Motor neuron (in vitro differentiated cells): Measurements from ENCODE around the gene GSTM4. TPM values are rescaled to one million over a fixed set of nuclear protein-coding genes. Genes with fewer than 3 reads are reported as not detected.
"Not testable (repeated sequence)": the region's sequence is repeated elsewhere in the genome, so short reads cannot be mapped to it uniquely, and the experiment has no call there.

Source experiments
- ATAC-seq, 8 experiments: fragments of 200-7000 bp; cut with Tn5 transposase; replicated peaks in 6 of 8; 2 replicates each; pipeline ENCODE4 v1.8.0; 2021; ENCODE audit warnings: mild to moderate bottlenecking in 8 of 8, moderate library complexity in 8 of 8
- H3K27ac ChIP-seq, 2 donors: fragments of 250-450 bp; sonication (Bioruptor Pico); 2 replicates each; pipeline ENCODE4 v1.9.0; 2021; ENCODE audit warnings: antibody characterized with exemption in 2 of 2, mild to moderate bottlenecking in 2 of 2, moderate library complexity in 1 of 2
- H3K4me1 ChIP-seq, 2 donors: fragments of 250-450 bp; sonication (Bioruptor Pico); replicated peaks in 1 of 2; 2 replicates each; pipeline ENCODE4 v1.6.1; 2021; ENCODE audit warnings: antibody characterized with exemption in 2 of 2, mild to moderate bottlenecking in 2 of 2, moderate library complexity in 1 of 2
- H3K4me3 ChIP-seq, 5 donors: fragments of 250-450 bp; sonication (Bioruptor Pico); 2 replicates each; pipeline ENCODE4 v1.9.0; 2021; ENCODE audit warnings: antibody characterized with exemption in 5 of 5, mild to moderate bottlenecking in 5 of 5, moderate library complexity in 4 of 5
- WGBS, 10 experiments: fragments of 450-650 bp; shearing (Covaris generic); methylation state at CpG; one replicate each; pipeline ENCODE4 v1.0.0; 2022; 5-methylcytosine and 5-hydroxymethylcytosine counted together
- in situ Hi-C, 9 experiments: fragments of 400-800 bp; cut with MboI; loops; one replicate each; pipeline ENCODE4 v1.15.0; 2021; ENCODE audit warnings: low sequenced_read_pairs in 9 of 9, low pct_unique_long_range_greater_than_20kb in 2 of 9; ENCODE audit not compliant: unreplicated experiment in 9 of 9
- total RNA-seq, 8 experiments: library from RNA; unstranded; fragments of 300-600 nt; gene quantifications; 2 replicates each; pipeline versions ENCODE4 v1.2.3 to v1.2.4, GENCODE V29; 2022

The GSTM4 gene
- total RNA-seq, 8 experiments from 2014 or later = 6.5 to 46.1 (median 9.1) TPM

DNA sequence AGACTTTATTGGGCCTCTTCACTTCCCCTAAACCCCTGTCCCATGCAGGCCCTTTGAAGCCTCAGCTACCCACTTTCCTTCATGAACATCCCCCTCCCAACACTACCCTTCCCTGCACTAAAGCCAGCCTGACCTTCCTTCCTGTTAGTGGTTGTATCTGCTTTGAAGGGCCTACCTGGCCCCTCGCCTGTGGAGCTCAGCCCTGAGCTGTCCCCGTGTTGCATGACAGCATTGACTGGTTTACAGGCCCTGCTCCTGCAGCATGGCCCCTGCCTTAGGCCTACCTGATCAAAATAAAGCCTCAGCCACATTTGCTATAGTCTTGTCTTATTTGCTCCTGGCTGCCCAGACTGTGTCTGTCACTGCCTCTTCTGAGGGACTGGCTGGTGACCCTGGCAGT, 5.5 kb downstream of the GSTM4 start:
- Histone ChIP-seq H3K4me3 (no peak overlapping the region), H3K27ac (no peak overlapping the region), H3K4me1 (peaks cover 14 to 15% of the 10 kb centered on the region in 2 donors)
- ATAC-seq = no peak
- in situ Hi-C loops = loop anchor here in 1 of 9 experiments (25.0 kb wide), 1 partner anchor 101 kb away; the partner anchor contains the start of gene EPS8L3
- 67 to 74% (median 74%) methylated on average over 2 of the region's 2 CpGs; no CpG with 5 or more reads in 7 of the 10 experiments for WGBS, 10 experiments

DNA sequence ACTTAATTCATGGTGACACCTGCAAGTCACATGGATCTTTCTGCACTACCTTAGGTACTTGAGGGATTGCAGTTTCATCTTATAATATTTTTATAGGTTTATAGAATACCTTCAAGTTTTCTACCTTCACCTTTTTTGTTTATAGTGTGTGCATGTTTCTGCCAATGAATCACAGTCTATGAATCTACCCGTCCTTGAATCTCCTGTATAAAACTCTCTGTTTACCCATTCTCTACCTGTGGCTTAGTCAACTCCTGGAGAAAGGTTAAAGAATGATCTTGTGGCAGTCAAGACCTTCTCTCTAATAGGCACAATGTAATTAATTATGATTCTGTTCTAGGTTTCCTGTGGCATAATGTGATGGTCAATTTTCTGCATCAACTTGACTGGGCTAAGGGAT, 8.8 kb downstream of the GSTM4 start:
- H3K27ac ChIP-seq = no peak overlapping the region
- WGBS, 10 experiments = 63 to 100% (median 95%) methylated on average over 1 of the region's 1 CpG; no CpG with 5 or more reads in 6 of the 10 experiments
- no peak overlapping the region for H3K4me3 ChIP-seq
- ATAC-seq = no peak
- H3K4me1 ChIP-seq = peaks cover 6 to 16% of the 10 kb centered on the region in 2 donors
- in situ Hi-C loops = loop anchor here in 1 of 9 experiments (25.0 kb wide), 1 partner anchor 98 kb away; the partner anchor contains the start of gene EPS8L3

DNA sequence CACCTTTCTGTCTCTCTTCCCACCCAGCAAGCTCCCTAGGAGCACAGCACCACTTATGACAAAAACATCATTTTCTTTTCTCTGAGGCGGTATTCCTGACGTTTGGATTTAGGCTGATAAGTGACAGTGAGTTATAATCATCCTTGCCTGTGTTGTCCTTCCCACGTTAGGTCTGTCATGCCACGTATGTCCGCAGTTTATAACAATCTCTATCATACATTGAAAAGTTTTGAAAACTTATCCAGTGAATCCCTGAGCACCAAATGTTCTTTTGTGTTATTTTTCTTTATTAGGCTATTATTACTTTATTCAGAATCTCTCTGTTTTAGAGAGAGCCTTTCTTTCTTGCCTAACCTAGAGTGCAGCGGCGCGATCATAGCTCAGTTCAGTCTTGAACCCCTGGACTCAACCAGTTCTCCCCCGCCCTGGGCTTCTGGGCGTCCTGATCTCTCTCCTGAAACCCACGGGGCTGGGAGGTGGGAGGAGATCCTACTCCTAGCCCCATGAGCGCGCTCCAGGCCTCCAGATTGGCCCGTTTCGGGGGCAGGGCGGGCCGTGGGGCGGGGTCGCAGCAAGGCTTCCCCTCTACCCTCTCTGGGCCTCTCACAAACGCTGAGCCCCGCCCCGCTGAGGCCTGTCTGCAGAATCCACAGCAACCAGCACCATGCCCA, 11.7 kb downstream of the GSTM4 start, which contains the start of gene GSTM2:
TSS of gene GSTM2 (plus strand) at position 606 of the 671 bp plus-strand sequence. CDS start at position 665, 59 bp downstream.
- in situ Hi-C loops = loop anchor here in 1 of 9 experiments (25.0 kb wide), 1 partner anchor 95 kb away; the partner anchor contains the start of gene EPS8L3
- ATAC-seq = peak; percentile 98 to 100 (median 99)
- 12 to 100% (median 34%) methylated on average over 1 to 12 of the region's 22 CpGs; no CpG with 5 or more reads in 1 of the 10 experiments for WGBS, 10 experiments
- peaks cover 6 to 9% of the 10 kb centered on the region in 2 donors for H3K4me1 ChIP-seq
- peak within 1 kb of the TSS in 1 of 2 donors; percentile 15 for H3K27ac ChIP-seq
- peak within 1 kb of the TSS; percentile 29 to 45 (median 38) for H3K4me3 ChIP-seq

DNA sequence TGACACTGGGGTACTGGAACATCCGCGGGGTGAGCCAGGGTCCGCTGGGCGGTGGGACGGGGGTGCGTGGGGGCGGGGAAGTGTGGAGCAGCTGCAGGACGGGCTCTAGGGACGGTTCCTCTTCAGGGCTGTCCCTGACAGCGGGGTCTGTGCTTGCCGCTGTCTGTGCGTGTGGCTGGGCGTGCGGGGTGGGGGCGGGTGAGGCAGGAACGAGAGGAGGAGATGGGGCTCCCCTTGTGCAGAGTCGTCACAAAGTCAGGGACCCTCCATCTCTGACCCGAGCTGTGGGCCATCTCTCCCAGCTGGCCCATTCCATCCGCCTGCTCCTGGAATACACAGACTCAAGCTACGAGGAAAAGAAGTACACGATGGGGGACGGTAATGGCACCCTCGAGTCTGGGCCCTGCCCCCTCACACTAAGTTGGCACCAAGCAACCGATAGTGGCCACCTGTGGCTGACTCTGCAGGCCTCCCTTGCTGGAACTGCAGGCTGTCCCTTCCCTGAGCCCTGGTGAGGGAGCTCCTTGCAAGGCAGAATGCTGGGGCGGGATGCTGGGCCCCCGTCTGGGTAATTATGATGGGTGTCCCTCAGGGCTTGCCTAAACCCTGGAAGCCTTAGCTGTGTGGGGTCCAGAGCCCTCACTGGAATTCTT, 12.3 kb downstream of the GSTM4 start:
- peak overlapping the region in 1 of 2 donors; percentile 15 for H3K27ac ChIP-seq
- in situ Hi-C loops = loop anchor here in 1 of 9 experiments (25.0 kb wide), 1 partner anchor 94 kb away; the partner anchor contains the start of gene EPS8L3
- peak overlapping the region; percentile 29 to 45 (median 38) for H3K4me3 ChIP-seq
- ATAC-seq = peak in 6 of 8 experiments; percentile 7 to 69 (median 48)
- 19 to 80% (median 20%) methylated on average over 1 to 7 of the region's 26 CpGs; no CpG with 5 or more reads in 7 of the 10 experiments for WGBS, 10 experiments
- H3K4me1 ChIP-seq = peaks cover 6 to 9% of the 10 kb centered on the region in 2 donors

DNA sequence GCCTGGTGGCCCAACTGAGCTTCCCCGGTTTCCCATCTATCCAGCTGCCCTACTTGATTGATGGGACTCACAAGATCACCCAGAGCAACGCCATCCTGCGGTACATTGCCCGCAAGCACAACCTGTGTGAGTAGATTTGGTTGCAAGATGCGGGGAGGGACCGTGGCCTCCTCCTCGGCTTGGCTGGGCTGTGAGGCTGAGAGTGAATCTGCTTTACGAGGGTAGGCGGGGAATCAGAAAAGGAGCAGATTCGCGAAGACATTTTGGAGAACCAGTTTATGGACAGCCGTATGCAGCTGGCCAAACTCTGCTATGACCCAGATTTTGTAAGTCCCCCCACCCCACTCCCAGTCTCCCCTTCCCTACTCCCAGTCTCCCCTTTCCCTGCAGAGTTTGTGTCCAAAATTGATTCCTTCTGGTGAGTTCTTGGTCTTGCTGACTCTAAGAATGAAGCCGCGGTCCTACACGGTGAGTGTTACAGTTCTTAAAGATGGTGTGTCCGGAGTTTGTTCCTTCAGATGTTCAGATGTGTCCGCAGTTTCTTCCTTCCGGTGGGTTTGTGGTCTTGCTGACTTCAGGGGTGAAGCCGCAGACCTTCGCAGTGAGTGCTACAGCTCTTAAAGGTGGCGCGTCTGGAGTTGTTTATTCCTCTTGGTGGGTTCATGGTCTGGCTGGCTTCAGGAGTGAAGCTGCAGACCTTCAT, 13.5 kb downstream of the GSTM4 start:
- H3K4me3 ChIP-seq = no peak overlapping the region
- in situ Hi-C loops = loop anchor here in 1 of 9 experiments (25.0 kb wide), 1 partner anchor 93 kb away; the partner anchor contains the start of gene EPS8L3
- 75 to 100% (median 100%) methylated on average over 4 to 14 of the region's 22 CpGs; no CpG with 5 or more reads in 5 of the 10 experiments for WGBS, 10 experiments
- H3K27ac ChIP-seq = no peak overlapping the region
- peaks cover 6 to 9% of the 10 kb centered on the region in 2 donors for H3K4me1 ChIP-seq
- ATAC-seq = no peak

DNA sequence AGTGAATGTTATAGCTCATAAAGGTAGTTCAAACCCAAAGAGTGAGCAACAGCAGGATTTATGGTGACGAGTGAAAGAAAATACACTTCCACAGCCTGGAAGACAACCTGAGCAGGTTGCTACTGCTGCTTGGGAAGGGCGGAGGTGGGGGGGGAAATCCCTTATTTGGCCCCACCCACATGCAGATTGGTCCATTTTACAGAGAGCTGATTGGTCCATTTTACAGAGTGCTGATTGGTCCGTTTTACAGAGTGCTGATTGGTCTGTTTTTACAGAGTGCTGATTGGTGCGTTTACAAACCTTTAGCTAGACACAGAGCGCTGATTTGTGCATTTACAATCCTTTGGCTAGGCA, 14.0 kb downstream of the GSTM4 start:
- in situ Hi-C loops = loop anchor here in 1 of 9 experiments (25.0 kb wide), 1 partner anchor 92 kb away; the partner anchor contains the start of gene EPS8L3
- H3K27ac ChIP-seq, H3K4me1 ChIP-seq, H3K4me3 ChIP-seq, ATAC-seq: not testable (repeated sequence)
- WGBS, 10 experiments = 90 to 100% (median 100%) methylated on average over 1 to 2 of the region's 5 CpGs; no CpG with 5 or more reads in 6 of the 10 experiments

DNA sequence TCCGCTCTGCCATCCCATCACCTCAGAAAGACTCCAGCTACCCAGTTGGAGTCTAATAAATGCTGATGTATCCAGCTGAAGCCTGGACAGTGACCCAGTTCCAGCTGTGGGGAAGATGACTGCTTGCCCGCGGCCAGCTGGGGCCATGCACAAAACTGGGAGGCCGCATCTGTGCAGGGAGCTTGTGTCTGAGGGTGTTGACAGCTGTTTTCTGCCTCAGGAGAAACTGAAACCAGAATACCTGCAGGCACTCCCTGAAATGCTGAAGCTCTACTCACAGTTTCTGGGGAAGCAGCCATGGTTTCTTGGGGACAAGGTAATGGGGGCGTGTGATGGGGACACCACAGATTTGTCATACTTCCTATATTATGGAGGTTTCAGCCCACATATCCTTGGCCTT, 15.2 kb downstream of the GSTM4 start:
- WGBS, 10 experiments = 40 to 100% (median 95%) methylated on average over 1 to 5 of the region's 5 CpGs; no CpG with 5 or more reads in 3 of the 10 experiments
- peaks cover 6 to 9% of the 10 kb centered on the region in 2 donors for H3K4me1 ChIP-seq
- no peak overlapping the region for H3K27ac ChIP-seq
- ATAC-seq = no peak
- H3K4me3 ChIP-seq = no peak overlapping the region
- in situ Hi-C loops = loop anchor here in 1 of 9 experiments (25.0 kb wide), 1 partner anchor 91 kb away; the partner anchor contains the start of gene EPS8L3

DNA sequence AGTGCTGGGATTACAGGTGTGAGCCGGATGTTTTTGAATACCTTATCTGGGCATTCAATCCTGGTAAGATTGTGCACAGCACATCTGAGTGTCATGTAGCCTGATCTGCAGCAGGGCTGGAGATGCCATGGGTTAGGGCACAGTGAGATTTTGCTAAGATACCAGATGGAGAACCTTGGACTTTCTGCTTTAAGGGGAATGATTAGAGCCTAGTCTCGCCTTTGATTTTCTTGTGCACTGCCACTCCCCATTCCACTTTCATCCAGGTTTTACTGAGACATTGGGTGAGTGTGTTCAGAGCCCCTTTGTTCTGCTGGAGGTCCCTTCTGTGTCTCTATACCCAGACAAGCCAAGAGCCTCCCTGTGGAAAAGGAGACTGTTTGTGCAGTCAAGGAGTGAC, 18.0 kb downstream of the GSTM4 start:
- ATAC-seq, H3K27ac ChIP-seq, H3K4me1 ChIP-seq, H3K4me3 ChIP-seq: not testable (repeated sequence)
- WGBS, 10 experiments = 86 to 100% methylated on average over 1 of the region's 2 CpGs; no CpG with 5 or more reads in 8 of the 10 experiments
- in situ Hi-C loops = loop anchor here in 1 of 9 experiments (25.0 kb wide), 1 partner anchor 88 kb away; the partner anchor contains the start of gene EPS8L3

DNA sequence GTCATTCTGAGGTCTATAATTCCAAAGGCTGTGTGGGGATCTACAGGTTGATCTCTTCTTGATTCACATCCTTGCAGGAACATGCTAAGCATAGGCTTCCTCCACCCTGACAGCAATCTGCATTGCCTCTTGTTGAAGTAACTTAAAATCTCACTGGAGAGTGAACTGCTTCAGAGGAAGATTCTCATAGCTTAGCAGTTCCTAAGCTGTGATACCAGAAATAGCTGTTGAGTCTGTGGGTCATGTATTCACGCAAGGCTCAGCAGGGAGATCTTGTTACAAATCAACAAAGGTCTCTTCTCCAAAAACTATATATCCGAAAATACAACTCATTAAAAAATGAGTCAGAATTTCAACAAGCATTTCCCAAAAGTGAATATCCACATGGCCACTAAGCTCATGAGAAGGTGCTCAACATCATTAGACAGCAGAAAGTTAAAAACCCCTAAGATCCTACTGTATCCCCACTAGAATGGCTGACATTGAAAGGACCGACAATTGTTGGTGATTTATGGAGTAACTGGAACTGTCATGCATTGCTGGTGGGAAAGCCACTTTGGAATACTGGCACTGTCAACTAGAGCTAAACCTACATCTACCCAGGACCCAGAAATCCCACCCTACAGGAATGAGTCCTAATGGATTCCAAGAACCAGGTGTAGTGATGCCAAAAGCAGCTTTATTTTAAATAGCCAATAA, 20.9 kb downstream of the GSTM4 start:
- 74 to 100% (median 92%) methylated on average over 1 to 3 of the region's 3 CpGs; no CpG with 5 or more reads in 4 of the 10 experiments for WGBS, 10 experiments
- H3K27ac ChIP-seq, H3K4me1 ChIP-seq, in situ Hi-C loops, ATAC-seq, H3K4me3 ChIP-seq: not testable (repeated sequence)

DNA sequence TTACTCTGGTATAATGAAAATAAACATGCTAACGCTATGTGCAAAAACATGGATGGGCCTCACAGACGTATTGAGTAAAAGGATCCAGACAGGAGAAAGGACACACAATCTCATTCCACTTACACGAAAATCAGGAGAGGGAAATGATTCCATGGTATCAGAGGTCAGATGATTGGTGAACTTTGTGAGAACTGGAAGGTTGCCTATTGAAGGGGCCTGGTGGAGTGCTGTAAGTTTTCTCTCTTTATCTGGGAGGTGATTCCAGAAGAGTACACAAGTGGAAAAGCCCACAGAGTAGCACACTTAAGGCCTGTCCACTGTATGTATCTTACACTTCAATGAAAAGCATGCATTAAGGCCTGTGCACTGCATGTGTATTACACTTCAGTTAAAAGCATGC, 21.6 kb downstream of the GSTM4 start:
- Histone ChIP-seq H3K4me1 (no peaks in the 10 kb centered on the region), H3K27ac (no peak overlapping the region), H3K4me3 (no peak overlapping the region)
- no peak for ATAC-seq
- 33 to 100% (median 80%) methylated on average over 2 to 3 of the region's 3 CpGs for WGBS, 10 experiments
- in situ Hi-C loops = no loop called here

DNA sequence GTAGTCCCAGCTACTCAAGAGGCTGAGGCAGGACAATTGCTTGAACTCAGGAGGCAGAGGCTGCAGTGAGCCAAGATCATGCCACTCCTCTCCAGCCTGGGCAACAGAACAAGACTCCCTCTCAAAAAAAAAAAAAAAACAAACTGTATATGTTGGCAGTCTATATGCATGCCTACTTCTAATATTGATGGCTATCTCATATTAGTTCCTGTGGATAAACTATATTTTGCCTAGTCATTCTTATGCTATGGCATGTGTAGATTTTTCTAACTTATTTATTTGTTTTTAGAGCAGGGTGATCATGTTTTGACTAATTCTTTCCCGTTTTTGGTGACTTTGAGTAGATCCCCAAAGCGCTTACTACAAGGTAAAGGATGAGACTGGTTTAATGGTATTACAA, 22.7 kb downstream of the GSTM4 start:
- ATAC-seq, H3K4me1 ChIP-seq, H3K27ac ChIP-seq, H3K4me3 ChIP-seq, in situ Hi-C loops: not testable (repeated sequence)
- WGBS, 10 experiments = 57 to 89% (median 83%) methylated on average over 1 to 2 of the region's 2 CpGs; no CpG with 5 or more reads in 1 of the 10 experiments

DNA sequence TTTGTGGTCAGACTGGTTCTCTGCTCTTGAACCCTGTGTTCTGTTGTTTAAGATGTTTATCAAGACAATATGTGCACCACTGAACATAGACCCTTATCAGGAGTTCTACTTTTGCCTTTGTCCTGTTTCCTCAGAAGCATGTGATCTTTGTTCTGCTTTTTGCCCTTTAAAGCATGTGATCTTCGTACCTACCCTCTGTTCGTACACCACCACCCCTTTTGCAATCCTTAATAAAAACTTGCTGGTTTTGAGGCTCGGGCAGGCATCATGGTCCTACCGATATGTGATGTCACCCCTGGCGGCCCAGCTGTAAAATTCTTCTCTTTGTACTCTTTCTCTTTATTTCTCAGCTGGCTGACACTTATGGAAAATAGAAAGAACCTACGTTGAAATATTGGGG, 28.9 kb downstream of the GSTM4 start:
- H3K27ac ChIP-seq, H3K4me3 ChIP-seq, ATAC-seq, H3K4me1 ChIP-seq, in situ Hi-C loops: not testable (repeated sequence)
- WGBS, 10 experiments = 72 to 100% (median 94%) methylated on average over 1 to 6 of the region's 6 CpGs; no CpG with 5 or more reads in 6 of the 10 experiments
